HG02588 (cell line): ENCODE results near the gene LITAF.
"Not testable (repeated sequence)": the region's sequence is repeated elsewhere in the genome, so short reads cannot be mapped to it uniquely, and the experiment has no call there.

ENCODE experiments used
- ATAC-seq: cut with Tn5 transposase; IDR thresholded peaks from one replicate; pipeline ENCODE4 v1.9.1; 2021; ENCODE audit warnings: mild to moderate bottlenecking, moderate library complexity; ENCODE audit not compliant: unreplicated experiment

Gene LITAF

DNA sequence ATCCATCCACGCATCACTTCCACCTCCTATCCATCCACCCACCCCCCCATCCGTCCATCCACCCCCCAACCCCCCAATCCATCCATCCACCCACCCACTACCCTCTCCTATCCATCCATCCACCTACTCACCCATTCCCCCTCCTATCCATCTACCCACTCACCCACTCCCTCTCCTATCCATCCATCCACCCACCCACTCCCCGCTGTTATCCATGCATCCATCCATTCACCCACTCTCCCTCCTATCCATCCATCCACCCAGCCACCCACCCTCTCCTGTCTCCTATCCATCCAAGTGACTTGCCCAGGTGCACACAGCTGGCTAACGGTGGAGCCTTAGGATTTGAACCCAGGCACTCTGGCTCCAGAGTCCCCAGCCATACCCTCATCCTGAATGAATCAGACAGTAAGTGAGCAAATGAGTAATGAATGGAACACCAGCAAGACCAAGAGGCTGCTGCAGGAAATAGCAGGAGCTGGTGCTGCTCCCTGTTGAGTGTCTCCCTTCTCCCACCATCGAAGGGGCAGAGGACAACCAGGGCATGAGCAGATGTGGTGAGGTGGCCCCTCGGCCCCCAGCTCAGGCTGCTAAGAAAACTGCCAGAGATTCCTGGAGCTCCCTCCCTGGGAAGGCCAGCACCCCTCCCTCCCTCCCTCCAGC, 62.5 kb downstream of the LITAF start:
- no peak for ATAC-seq

DNA sequence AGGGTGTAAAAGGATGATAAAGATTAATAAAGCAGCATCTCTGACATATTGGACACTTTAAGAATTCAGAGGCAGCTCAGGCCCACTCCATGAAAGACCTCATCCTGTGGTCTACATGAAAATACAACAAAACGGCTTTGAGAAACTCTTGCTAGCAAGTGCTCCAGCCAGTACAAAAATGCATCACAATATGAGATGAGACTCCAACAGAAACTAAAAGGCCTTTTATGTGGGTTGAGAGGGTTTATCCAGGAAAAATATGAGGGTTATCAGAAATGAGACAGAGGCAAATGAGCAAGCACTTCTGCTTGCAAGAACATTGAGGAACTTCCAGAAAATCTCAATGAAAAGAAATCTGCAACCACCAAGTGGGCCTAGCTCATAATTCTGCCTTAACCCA, 65.7 kb downstream of the LITAF start:
- no peak for ATAC-seq

DNA sequence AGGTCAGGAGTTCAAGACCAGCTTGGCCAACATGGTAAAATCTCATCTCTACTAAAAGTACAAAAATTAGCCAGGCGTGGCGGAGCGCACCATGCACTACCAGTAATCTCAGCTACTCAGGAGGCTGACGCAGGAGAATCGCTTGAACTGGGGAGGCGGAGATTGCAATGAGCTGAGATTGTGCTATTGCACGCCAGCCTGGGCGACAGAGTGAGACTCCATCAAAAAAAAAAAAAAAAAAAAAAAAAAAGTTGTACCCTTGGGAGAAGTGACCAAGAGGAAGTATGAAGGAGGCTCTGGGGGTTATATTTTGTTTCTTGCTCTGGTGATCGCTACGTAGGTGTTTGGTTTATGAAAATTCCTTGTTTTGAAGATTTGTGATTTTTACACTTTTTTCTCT, 66.3 kb downstream of the LITAF start:
- no peak for ATAC-seq

- no peak for ATAC-seq
Observed at GRCh38 chr16:11517961-11518360, 68.8 kb downstream of the LITAF start.

DNA sequence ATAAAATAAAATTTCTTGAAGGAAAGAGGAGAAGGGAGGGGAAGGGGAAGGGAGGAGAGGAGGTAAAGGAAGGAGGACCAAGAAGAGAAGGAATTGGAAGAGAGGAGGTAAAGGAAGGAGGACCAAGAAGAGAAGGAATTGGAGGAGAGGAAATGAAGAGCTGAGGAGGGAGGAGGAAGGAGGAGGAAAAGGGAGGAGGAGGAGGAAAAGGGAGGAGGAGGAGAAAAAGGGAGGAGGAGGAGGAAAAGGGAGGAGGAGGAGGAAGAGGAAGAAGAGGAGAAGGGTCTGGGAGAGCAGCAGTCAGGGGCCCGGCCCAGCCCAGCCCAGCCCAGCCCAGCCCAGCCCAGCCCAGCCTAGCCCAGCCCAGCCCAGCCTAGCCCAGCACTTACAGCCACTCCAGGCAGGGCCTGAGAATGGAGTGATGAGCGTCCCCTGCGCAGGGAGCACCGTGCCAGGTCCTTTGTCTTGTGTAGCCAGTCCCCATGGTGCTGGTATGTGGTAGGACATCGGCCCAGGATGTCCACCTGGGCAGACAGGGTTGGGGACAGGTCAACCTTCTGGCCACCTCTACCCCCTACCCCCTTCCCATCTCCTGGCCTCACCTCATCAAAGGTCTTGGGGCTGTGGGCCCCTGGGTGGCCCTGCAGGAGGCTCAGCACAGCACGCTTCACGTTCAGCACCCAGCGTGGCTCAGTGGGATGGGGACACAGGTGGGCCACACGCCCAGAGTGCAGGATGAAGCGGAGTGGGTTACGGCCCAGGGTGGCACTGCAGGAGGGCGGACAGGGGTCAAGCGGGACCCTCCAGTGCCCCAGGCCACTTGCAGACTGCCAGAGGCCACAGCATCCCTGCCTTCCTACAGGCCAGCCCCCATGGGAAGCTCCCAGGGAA, 70.9 kb downstream of the LITAF start:
- ATAC-seq = no peak

GRCh38 chr16:11514283-11514682, 72.4 kb downstream of the LITAF start:
- no peak for ATAC-seq

DNA sequence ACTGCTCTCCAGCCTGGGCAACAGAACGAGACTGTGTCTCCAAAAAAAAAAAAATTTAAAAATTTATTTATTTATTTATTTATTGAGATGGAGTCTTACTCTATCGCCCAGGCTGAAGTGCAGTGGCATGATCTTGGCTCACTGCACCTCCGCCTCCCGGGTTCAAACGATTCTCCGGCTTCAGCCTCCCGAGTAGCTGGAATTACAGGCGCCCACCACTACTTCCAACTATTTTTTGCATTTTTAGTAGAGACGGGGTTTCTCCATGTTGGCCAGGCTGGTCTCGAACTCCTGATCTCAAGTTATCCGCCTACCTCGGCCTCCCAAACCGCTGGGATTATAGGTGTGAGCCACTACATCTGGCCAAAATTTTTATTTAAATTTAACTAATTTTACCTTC, 73.4 kb downstream of the LITAF start:
- not testable (repeated sequence) for ATAC-seq

- no peak for ATAC-seq
Observed at GRCh38 chr16:11511801-11512200, 74.9 kb downstream of the LITAF start.

- ATAC-seq = no peak
Observed at GRCh38 chr16:11511328-11511727, 75.4 kb downstream of the LITAF start.

- no peak for ATAC-seq
Observed at GRCh38 chr16:11510178-11510973, 76.3 kb downstream of the LITAF start.

GRCh38 chr16:11507991-11508390, 78.7 kb downstream of the LITAF start:
- ATAC-seq = no peak

DNA sequence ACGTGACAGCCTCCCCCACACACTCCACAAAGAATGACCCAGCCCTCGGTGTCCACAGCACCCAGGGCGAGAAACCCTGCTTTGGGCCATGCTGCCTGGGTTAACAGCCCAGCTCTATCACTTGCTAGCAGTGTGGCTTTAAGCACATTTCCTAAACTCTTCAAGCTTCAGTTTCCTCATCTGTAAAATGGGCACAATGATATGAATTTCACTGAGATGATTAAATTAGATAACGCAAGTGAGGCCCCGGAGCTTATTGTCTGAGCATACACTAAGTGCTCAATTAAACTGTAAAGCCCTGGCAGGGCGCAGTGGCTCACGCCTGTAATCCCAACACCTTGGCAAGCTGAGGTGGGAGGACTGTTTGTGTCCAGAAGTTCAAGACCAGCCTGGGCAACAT, 79.4 kb downstream of the LITAF start:
- no peak for ATAC-seq

DNA sequence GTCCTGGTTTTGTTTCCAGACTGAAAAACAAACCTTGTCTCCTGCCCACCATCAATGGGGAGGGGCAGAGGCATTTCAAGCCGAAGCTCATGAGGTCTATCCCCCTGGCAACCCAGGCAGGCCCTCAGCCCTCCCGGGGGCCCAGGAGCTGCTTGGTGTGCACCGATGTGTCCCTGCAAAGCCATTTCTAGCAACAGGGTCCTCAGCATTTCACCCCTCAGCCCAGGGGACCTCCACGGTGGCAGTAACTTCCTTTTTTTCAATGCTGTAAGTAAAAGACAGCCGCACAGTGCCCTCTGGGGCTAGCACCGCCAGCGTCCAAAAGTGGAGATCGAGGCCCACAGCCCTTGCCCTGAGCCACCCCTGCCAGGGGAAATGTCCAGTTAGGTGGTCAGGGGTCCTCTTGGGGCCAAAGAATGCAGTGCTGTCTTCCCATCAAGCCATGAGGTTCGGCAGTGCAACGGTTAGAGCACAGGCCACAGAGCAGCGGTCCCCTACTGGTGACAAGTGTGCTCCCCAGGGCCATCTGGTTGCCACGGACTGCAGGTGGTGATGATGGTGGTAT, 79.9 kb downstream of the LITAF start:
- no peak for ATAC-seq

GRCh38 chr16:11504261-11504660, 82.5 kb downstream of the LITAF start:
- ATAC-seq = not testable (repeated sequence)

- ATAC-seq = no peak
Observed at GRCh38 chr16:11503566-11503965, 83.2 kb downstream of the LITAF start.

DNA sequence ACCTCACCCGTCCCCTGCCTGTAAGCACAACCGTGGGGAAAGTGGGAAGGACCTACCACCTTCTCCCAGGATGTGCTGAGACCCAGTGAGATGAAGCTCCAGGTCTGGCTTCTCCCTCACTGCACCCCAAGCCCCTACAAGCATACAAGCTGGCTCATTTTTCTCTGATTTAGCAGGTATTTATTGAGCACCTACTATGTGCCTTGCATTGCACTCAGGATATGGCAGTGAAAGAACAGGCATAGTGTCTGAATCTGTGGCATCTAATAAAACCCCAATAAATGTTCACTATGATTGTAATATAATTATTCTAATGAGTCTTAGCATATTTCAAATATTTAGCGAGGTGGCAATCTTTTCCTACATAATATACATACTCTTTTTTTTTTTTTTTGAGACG, 84.5 kb downstream of the LITAF start:
- no peak for ATAC-seq

GRCh38 chr16:11501632-11502031, 85.1 kb downstream of the LITAF start:
- ATAC-seq = no peak

GRCh38 chr16:11500700-11501346, 85.9 kb downstream of the LITAF start:
- ATAC-seq = no peak

DNA sequence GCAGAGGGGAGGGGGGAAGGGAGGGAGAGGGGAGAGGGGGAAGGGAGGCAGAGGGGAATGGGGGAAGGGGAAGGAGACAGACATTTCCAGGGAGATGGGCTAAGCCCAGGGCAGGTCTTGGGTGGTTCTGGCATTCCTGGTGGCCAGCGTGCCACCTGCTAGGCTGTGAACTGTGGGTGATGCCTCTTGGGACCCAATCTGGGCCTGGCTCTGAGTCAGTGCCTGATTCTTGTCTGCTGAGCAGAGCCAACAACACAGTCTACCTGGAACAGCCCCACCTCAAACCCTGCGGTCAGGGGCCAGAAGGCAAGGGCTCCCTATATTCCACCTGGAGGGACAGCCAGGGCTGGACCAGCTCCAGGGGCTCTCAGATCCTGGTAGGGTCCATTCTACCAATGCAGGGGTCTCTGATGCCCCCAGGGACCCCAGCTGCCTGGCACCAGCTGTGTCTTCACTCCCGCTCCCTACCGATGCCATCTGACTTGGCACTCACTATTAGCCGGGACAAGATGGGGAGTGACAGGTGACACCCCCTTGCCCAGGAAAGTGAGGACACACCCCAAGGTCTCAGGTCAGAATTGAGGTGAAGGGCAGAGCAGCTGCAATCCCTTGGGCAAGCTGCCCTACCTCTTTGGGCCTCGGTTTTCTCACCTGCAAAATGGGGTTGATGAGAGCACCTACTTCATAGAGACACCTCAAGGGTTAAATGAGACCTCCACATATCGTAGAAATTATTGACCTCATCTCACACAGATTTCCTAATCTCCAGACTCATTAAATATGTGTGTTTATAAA, 87.2 kb downstream of the LITAF start:
- ATAC-seq = no peak

DNA sequence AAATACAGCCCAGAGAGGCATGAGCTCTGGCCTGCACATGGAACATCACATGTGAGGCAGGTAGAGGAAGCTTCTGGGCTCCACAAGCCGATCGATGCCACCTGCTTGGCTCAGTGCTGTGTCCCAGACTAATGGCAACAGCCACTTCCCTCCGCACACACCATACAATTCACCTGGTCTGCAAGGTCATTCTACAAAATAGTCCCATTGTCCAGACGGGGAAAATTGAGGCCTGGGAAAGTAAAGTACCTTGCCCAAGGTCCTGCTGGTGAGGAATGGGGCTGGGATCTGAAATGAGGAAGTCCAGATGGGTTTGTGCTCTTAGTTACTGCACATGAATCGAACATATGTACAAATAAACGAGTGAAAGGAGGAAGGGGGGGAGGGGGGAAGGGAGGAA, 88.0 kb downstream of the LITAF start:
- no peak for ATAC-seq
